Left lobe of liver (tissue), 2 donors: ENCODE measurements around the gene GNAI1. TPM values are rescaled to one million over a fixed set of nuclear protein-coding genes. Genes with fewer than 3 reads are reported as not detected.
A peak's percentile ranks its signal among the peaks of the same experiment; 100 is the strongest.

ENCODE experiments used
- ATAC-seq: fragments of 200-7000 bp; cut with Tn5 transposase; one replicate; pipeline ENCODE4 v1.9.1; 2020; ENCODE audit warnings: mild to moderate bottlenecking, moderate library complexity
- DNase-seq: peaks from one replicate; pipeline ENCODE4 v3.0.0-alpha.2; 2020; ENCODE audit warnings: low spot score
- total RNA-seq: library from RNA; stranded (reverse); gene quantifications from one replicate; pipeline ENCODE4 v1.2.1, GENCODE V29; 2021
- donor health status: DM: no; HTN: no; CAD: no; lungs with moderate emphysema.
- donor health status: DM: no; HTN: yes; CAD: no.

The GNAI1 gene
- 15.6 TPM for total RNA-seq

- DNase-seq (peak; percentile 91), ATAC-seq (peak; percentile 85)
Measured at GRCh38 chr7:80134536-80135308, at the start of gene GNAI1. Gene GNAI1, plus strand, starts transcription at chr7:80134831. Its CDS starts 330 bp downstream, at chr7:80135161.

GRCh38 chr7:80087051-80087770 lies 47.4 kb upstream of the GNAI1 start:
- no peak for DNase-seq
- ATAC-seq, result no peak

- DNase-seq (no peak), ATAC-seq (no peak)
Measured at GRCh38 chr7:80087771-80088170, 46.9 kb upstream of the GNAI1 start.

GRCh38 chr7:80088705-80089104 lies 45.9 kb upstream of the GNAI1 start:
- ATAC-seq, result no peak
- no peak for DNase-seq

- ATAC-seq (no peak), DNase-seq (no peak)
Measured at GRCh38 chr7:80089366-80089765, 45.3 kb upstream of the GNAI1 start.

- ATAC-seq (no peak), DNase-seq (no peak)
Measured at GRCh38 chr7:80093349-80093748, 41.3 kb upstream of the GNAI1 start.

- ATAC-seq (peak; percentile 73), DNase-seq (no peak)
Measured at GRCh38 chr7:80095545-80095944, 39.1 kb upstream of the GNAI1 start.

GRCh38 chr7:80097756-80098155 lies 36.9 kb upstream of the GNAI1 start:
- ATAC-seq (no peak), DNase-seq (no peak)

- peak; percentile 68 for ATAC-seq
Measured at GRCh38 chr7:80098795-80099194, 35.8 kb upstream of the GNAI1 start.

GRCh38 chr7:80100254-80100653 lies 34.4 kb upstream of the GNAI1 start:
- DNase-seq, result no peak
- no peak for ATAC-seq

More at GRCh38 chr7:80098795-80099194, 35.8 kb upstream of the GNAI1 start:
- no peak for DNase-seq

GRCh38 chr7:80105701-80106408 lies 28.8 kb upstream of the GNAI1 start:
- no peak for DNase-seq
- ATAC-seq, result peak; percentile 85

- ATAC-seq (peak; percentile 45), DNase-seq (no peak)
Measured at GRCh38 chr7:80106498-80107113, 28.0 kb upstream of the GNAI1 start.

- DNase-seq, result no peak
Measured at GRCh38 chr7:80107278-80107677, 27.4 kb upstream of the GNAI1 start.

GRCh38 chr7:80110376-80110775 lies 24.3 kb upstream of the GNAI1 start:
- ATAC-seq (no peak), DNase-seq (no peak)

More at GRCh38 chr7:80107278-80107677, 27.4 kb upstream of the GNAI1 start:
- no peak for ATAC-seq

GRCh38 chr7:80114159-80114558 lies 20.5 kb upstream of the GNAI1 start:
- no peak for ATAC-seq
- DNase-seq, result no peak

- DNase-seq (no peak), ATAC-seq (no peak)
Measured at GRCh38 chr7:80124526-80125264, 9.9 kb upstream of the GNAI1 start.

GRCh38 chr7:80127412-80128160 lies 7.0 kb upstream of the GNAI1 start:
- ATAC-seq (peak; percentile 75), DNase-seq (no peak)

GRCh38 chr7:80128918-80129317 lies 5.7 kb upstream of the GNAI1 start:
- ATAC-seq (no peak), DNase-seq (no peak)

GRCh38 chr7:80129785-80130184 lies 4.8 kb upstream of the GNAI1 start:
- ATAC-seq, result no peak
- DNase-seq, result no peak
